HPDE6-E6E7 (cell line): ENCODE measurements around the gene OTUD3.

ENCODE experiments used
- DNase-seq: peaks from one replicate; pipeline ENCODE4 v3.0.0; 2011; ENCODE audit warnings: missing footprints; ENCODE audit errors: extremely low spot score

Gene OTUD3

GRCh38 chr1:19949016-19949415 lies 66.8 kb downstream of the OTUD3 start:
- DNase-seq: peak; percentile 84

DNA sequence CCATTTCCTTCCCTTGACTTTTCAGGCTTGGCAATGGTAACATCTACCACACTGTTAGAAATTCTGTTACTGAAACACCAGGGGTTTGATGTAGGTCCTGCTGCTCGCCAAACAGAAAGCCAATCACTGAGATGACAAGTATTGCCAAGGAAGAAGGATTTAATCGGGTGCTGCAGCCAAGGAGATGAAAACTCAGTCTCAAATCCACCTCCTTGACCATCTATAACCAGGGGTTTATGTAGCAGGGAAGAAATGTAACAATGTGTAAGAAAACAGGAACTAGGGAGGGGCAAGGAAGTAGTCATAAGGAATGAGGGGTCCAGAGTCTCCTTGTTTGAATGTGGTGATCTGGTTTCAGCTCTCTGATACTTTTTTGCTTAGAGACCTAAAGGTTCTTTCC lies 71.9 kb downstream of the OTUD3 start:
- DNase-seq: no peak

DNA sequence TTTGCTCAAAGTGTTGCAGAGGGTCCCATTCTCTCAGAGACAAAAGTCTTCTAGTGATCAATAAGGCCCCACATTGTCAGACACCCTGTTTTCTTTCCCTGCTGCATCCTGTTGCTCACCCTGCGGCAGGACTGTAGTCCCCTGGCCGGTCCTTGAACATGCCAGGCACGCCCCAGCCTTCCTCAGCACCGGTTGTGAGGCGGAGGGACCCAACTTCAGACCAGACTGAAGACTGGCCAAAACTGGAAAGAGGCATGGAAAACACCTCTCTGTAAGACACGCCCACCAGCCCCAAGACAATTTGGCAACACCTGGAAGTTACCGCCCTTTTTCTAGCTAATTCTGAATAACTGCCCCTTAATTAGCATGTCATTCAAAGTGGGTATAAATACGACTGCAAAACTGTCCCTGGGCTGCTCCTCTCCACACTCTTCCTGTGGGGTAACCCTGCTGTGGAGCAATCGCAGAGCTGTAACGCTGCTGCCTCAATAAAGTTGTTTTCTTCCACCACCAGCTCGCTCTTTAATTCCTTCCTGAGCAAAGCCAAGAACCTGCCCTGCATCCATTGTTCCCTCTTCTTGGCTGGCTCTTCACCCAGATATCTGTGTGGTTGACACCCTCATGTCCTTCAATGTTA lies 73.5 kb downstream of the OTUD3 start:
- no peak for DNase-seq

DNA sequence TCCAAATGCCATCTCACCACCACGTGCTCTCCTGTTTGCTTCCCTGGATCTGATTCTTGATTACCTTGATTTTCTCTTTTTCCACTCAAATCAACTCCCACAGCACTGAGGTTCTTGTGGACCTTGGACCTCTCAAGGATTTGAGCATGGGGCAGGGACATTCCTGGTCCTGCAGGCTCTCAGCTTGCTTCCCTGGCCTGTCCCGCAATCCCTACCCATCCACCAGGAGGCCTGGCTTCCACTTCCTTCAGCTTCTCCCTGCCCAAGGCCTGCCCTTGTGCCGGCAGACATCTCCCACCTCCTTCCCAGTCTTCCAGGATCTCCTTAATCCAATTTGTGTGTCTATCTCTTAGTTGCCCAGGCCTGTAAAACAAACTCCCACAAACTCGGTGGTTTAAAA lies 75.6 kb downstream of the OTUD3 start:
- no peak for DNase-seq

- no peak for DNase-seq
Observed at GRCh38 chr1:19960591-19960990, 78.4 kb downstream of the OTUD3 start.
